Activated CD8-positive, alpha-beta memory T cell treated with anti-CD3 and anti-CD28 coated beads for 48 hours (primary cell): Measurements from ENCODE around the gene SEMA4F.

ENCODE experiments used
- DNase-seq, 3 experiments: peaks; one replicate each; pipeline ENCODE4 v3.0.0-alpha.2; 2020; ENCODE audit warnings: low read depth in 2 of 3, low spot score in 2 of 3

The SEMA4F gene

GRCh38 chr2:74658516-74658915 lies 4.5 kb downstream of the SEMA4F start:
- no peak for DNase-seq

- DNase-seq, result no peak
Measured at GRCh38 chr2:74659462-74659861, 5.4 kb downstream of the SEMA4F start.

- DNase-seq, result no peak
Measured at GRCh38 chr2:74668087-74668486, 14.0 kb downstream of the SEMA4F start.

- DNase-seq, result no peak
Measured at GRCh38 chr2:74670263-74670662, 16.2 kb downstream of the SEMA4F start.

- DNase-seq, result no peak
Measured at GRCh38 chr2:74671479-74671878, 17.4 kb downstream of the SEMA4F start.

- no peak for DNase-seq
Measured at GRCh38 chr2:74673826-74674528, 19.9 kb downstream of the SEMA4F start.

- DNase-seq, result no peak
Measured at GRCh38 chr2:74675090-74675489, 21.0 kb downstream of the SEMA4F start.

- no peak for DNase-seq
Measured at GRCh38 chr2:74676331-74676730, 22.3 kb downstream of the SEMA4F start.

- DNase-seq, result no peak
Measured at GRCh38 chr2:74679615-74680014, 25.6 kb downstream of the SEMA4F start.

- DNase-seq, result no peak
Measured at GRCh38 chr2:74682501-74682900, 28.5 kb downstream of the SEMA4F start.

GRCh38 chr2:74685408-74685807 lies 31.4 kb downstream of the SEMA4F start:
- DNase-seq, result no peak

- no peak for DNase-seq
Measured at GRCh38 chr2:74688881-74689280, 34.8 kb downstream of the SEMA4F start.

- DNase-seq, result no peak
Measured at GRCh38 chr2:74689671-74690070, 35.6 kb downstream of the SEMA4F start.

- DNase-seq, result no peak
Measured at GRCh38 chr2:74690571-74690970, 36.5 kb downstream of the SEMA4F start.

GRCh38 chr2:74691929-74692328 lies 37.9 kb downstream of the SEMA4F start:
- no peak for DNase-seq

- no peak for DNase-seq
Measured at GRCh38 chr2:74693213-74693612, 39.2 kb downstream of the SEMA4F start.

- no peak for DNase-seq
Measured at GRCh38 chr2:74693668-74694067, 39.6 kb downstream of the SEMA4F start.

- no peak for DNase-seq
Measured at GRCh38 chr2:74694281-74694680, 40.2 kb downstream of the SEMA4F start.

- no peak for DNase-seq
Measured at GRCh38 chr2:74695663-74696062, 41.6 kb downstream of the SEMA4F start.

GRCh38 chr2:74696829-74697228 lies 42.8 kb downstream of the SEMA4F start:
- no peak for DNase-seq

GRCh38 chr2:74700643-74701372 lies 46.8 kb downstream of the SEMA4F start:
- DNase-seq, result no peak

GRCh38 chr2:74702001-74702715 lies 48.1 kb downstream of the SEMA4F start:
- DNase-seq, result no peak
